SIG-M5 treated with dmso at 0.1 percent for 504 hours (cell line): ENCODE results near the gene LMX1B.

Source experiments
- DNase-seq: peaks from one replicate; lab custom pipeline; 2025; ENCODE audit not compliant: unreplicated experiment; lab: John Stamatoyannopoulos, UW

Gene LMX1B

GRCh38 chr9:126617003-126617822 lies 3.5 kb downstream of the LMX1B start:
- DNase-seq: no peak

- DNase-seq: no peak
Measured at GRCh38 chr9:126617823-126618165, 4.1 kb downstream of the LMX1B start.

- DNase-seq: no peak
Measured at GRCh38 chr9:126618190-126618584, 4.5 kb downstream of the LMX1B start.

- DNase-seq: no peak
Measured at GRCh38 chr9:126618585-126619360, 5.0 kb downstream of the LMX1B start.

- DNase-seq: no peak
Measured at GRCh38 chr9:126619361-126620135, 5.8 kb downstream of the LMX1B start.

- DNase-seq: no peak
Measured at GRCh38 chr9:126620478-126620877, 6.8 kb downstream of the LMX1B start.

GRCh38 chr9:126621061-126621918 lies 7.6 kb downstream of the LMX1B start:
- no peak for DNase-seq

- DNase-seq: no peak
Measured at GRCh38 chr9:126621919-126622735, 8.4 kb downstream of the LMX1B start.

GRCh38 chr9:126623314-126623666 lies 9.6 kb downstream of the LMX1B start:
- no peak for DNase-seq

GRCh38 chr9:126623667-126624478 lies 10.1 kb downstream of the LMX1B start:
- no peak for DNase-seq

- DNase-seq: no peak
Measured at GRCh38 chr9:126624479-126624826, 10.7 kb downstream of the LMX1B start.

- DNase-seq: no peak
Measured at GRCh38 chr9:126624912-126625311, 11.2 kb downstream of the LMX1B start.

GRCh38 chr9:126625329-126626126 lies 11.8 kb downstream of the LMX1B start:
- no peak for DNase-seq

GRCh38 chr9:126626127-126626925 lies 12.6 kb downstream of the LMX1B start:
- DNase-seq: no peak

- no peak for DNase-seq
Measured at GRCh38 chr9:126626926-126627233, 13.2 kb downstream of the LMX1B start.

GRCh38 chr9:126628146-126628545 lies 14.4 kb downstream of the LMX1B start:
- DNase-seq: no peak

- DNase-seq: no peak
Measured at GRCh38 chr9:126628969-126629674, 15.4 kb downstream of the LMX1B start.
